HepG2 (cell line): ENCODE measurements around the gene MRPS35. TPM values are rescaled to one million over a fixed set of nuclear protein-coding genes. Genes with fewer than 3 reads are reported as not detected.

Experiments used
- CTCF ChIP-seq: sonication (generic); formaldehyde crosslinking; IDR thresholded peaks from 2 replicates; pipeline ENCODE4 v1.5.0; 2020; ENCODE audit warnings: mild to moderate bottlenecking, missing genetic modification reagents, moderate library complexity
- DRAP1 ChIP-seq: IDR thresholded peaks from 2 replicates; pipeline ENCODE4 v1.6.1; 2016; ENCODE audit warnings: missing genetic modification reagents, missing compliant biosample characterization
- FUBP1 ChIP-seq: sonication (generic); formaldehyde crosslinking; IDR thresholded peaks from 2 replicates; pipeline ENCODE4 v1.5.1; 2020; ENCODE audit warnings: missing genetic modification reagents, mild to moderate bottlenecking, borderline replicate concordance
- HDAC6 ChIP-seq: fragments of 200-600 bp; sonication (generic); IDR thresholded peaks from 2 replicates; pipeline ENCODE4 v1.7.0; 2017; ENCODE audit warnings: mild to moderate bottlenecking, antibody characterized with exemption, low read length, low read depth
- HES4 ChIP-seq: sonication (generic); formaldehyde crosslinking; IDR thresholded peaks from 2 replicates; pipeline ENCODE4 v1.9.0; 2021; ENCODE audit warnings: mild to moderate bottlenecking, missing genetic modification reagents, borderline replicate concordance
- MAFG ChIP-seq: sonication (generic); formaldehyde crosslinking; IDR thresholded peaks from 2 replicates; pipeline ENCODE4 v1.5.1; 2020; ENCODE audit warnings: mild to moderate bottlenecking, missing genetic modification reagents
- MNT ChIP-seq: fragments of 450-650 bp; IDR thresholded peaks from 2 replicates; pipeline ENCODE4 v1.6.1; 2016
- NAIF1 ChIP-seq: sonication (generic); formaldehyde crosslinking; IDR thresholded peaks from 2 replicates; pipeline ENCODE4 v1.5.0; 2020; ENCODE audit warnings: mild to moderate bottlenecking, missing genetic modification reagents, borderline replicate concordance
- NFYC ChIP-seq: IDR thresholded peaks from 2 replicates; pipeline ENCODE4 v1.6.1; 2016; ENCODE audit warnings: missing genetic modification reagents, missing compliant biosample characterization
- NONO ChIP-seq, 2 experiments: fragments of 450-650 bp in 1 of 2; sonication (generic) in 1 of 2; formaldehyde crosslinking in 1 of 2; IDR thresholded peaks in 1 of 2; conservative IDR thresholded peaks in 1 of 2; 2 replicates each; pipeline versions ENCODE4 v1.6.1 to v1.8.0; 2017 to 2022; ENCODE audit warnings: mild to moderate bottlenecking in 1 of 2, missing genetic modification reagents in 1 of 2, moderate library complexity in 1 of 2
- SETDB1 ChIP-seq: sonication (generic); formaldehyde crosslinking; IDR thresholded peaks from 2 replicates; pipeline ENCODE4 v1.5.1; 2020; ENCODE audit warnings: missing genetic modification reagents, mild to moderate bottlenecking, borderline replicate concordance
- ZBTB10 ChIP-seq: sonication (generic); formaldehyde crosslinking; IDR thresholded peaks from 2 replicates; pipeline ENCODE4 v1.4.0; 2020; ENCODE audit warnings: missing genetic modification reagents, borderline replicate concordance
- ZBTB49 ChIP-seq: sonication (generic); formaldehyde crosslinking; IDR thresholded peaks from 2 replicates; pipeline ENCODE4 v1.4.0; 2020; ENCODE audit warnings: missing genetic modification reagents, borderline replicate concordance
- ZGPAT ChIP-seq: IDR thresholded peaks from 2 replicates; pipeline ENCODE4 v1.6.1; 2016; ENCODE audit warnings: mild to moderate bottlenecking
- polyA plus RNA-seq, 8 experiments: library from polyadenylated mRNA; depleted of rRNA in 3 of 8; stranded (reverse) in 7 of 8; unstranded in 1 of 8; fragments of >200 nt; fragmentation: Illumina TruSeq in 4 of 8; extraction: Trizol in 4 of 8; gene quantifications; 2 replicates each; pipeline versions ENCODE4 v1.2.1 to v1.2.3, GENCODE V29; 2011 to 2016; ENCODE audit warnings: low read depth in 4 of 8, missing spikeins in 1 of 8, mixed read lengths in 1 of 8; ENCODE audit not compliant: insufficient read depth in 1 of 8
- total RNA-seq, 5 experiments: library from RNA; depleted of rRNA; stranded (reverse); fragments of >200 nt; fragmentation: Illumina TruSeq; extraction: Trizol; gene quantifications; 2 replicates each; pipeline ENCODE4 v1.2.3, GENCODE V29; 2016; ENCODE audit warnings: low read depth in 1 of 5

Gene MRPS35
- total and polyA plus RNA-seq, 2 of the 13 experiments (the other 11 are each of a cell fraction or from before 2014, with no cell fraction given): 63.4 to 104 TPM

GRCh38 chr12:27779920-27780611, 69.4 kb downstream of the MRPS35 start, which contains the start of the genes KLHL42 and MANSC4 (continued):
- TF ChIP-seq ZGPAT (CRISPR knock-in tag) (peak; percentile 33; the same call in 1 of the 2 replicates), FUBP1 (CRISPR knock-in tag) (no peak), NFYC (CRISPR knock-in tag) (no peak), HES4 (CRISPR knock-in tag) (no peak; the same call in none of the 2 replicates), MNT (no peak), NONO (IDR thresholded peaks at IDR 0.05) (no peak), NONO (CRISPR knock-in tag; conservative IDR thresholded peaks at IDR 0.05) (no peak), MAFG (CRISPR knock-in tag) (no peak), CTCF (CRISPR knock-in tag) (peak; percentile 40), ZBTB10 (CRISPR knock-in tag) (no peak), HDAC6 (no peak), NAIF1 (CRISPR knock-in tag) (no peak), ZBTB49 (no peak), DRAP1 (CRISPR knock-in tag) (no peak), SETDB1 (CRISPR knock-in tag) (no peak)
